ENCODE measurements around the gene FAM50B.

Gene FAM50B

GRCh38 chr6:3811191-3811590, 38.0 kb upstream of the FAM50B start:
- no peak overlapping the region for H3K4me3 ChIP-seq (replicated peaks; ENCODE audit: low read depth, low read length)
- DNase-seq (ENCODE audit: low read depth), result no peak
- no peak for TF ChIP-seq CTCF (IDR thresholded peaks at IDR 0.05; ENCODE audit: low read length, missing control alignments)

- DNase-seq (ENCODE audit: low read depth), result no peak
- no peak for TF ChIP-seq CTCF (IDR thresholded peaks at IDR 0.05; ENCODE audit: low read length, missing control alignments)
- no peak overlapping the region for H3K4me3 ChIP-seq (replicated peaks; ENCODE audit: low read depth, low read length)
Observed at GRCh38 chr6:3812596-3812995, 36.6 kb upstream of the FAM50B start.

- no peak for TF ChIP-seq CTCF (IDR thresholded peaks at IDR 0.05; ENCODE audit: low read length, missing control alignments)
- peak; percentile 47 for DNase-seq (ENCODE audit: low read depth)
- no peak overlapping the region for H3K4me3 ChIP-seq (replicated peaks; ENCODE audit: low read depth, low read length)
Observed at GRCh38 chr6:3813150-3813780, 35.9 kb upstream of the FAM50B start.

GRCh38 chr6:3813918-3814317, 35.3 kb upstream of the FAM50B start:
- no peak for DNase-seq (ENCODE audit: low read depth)
- no peak for TF ChIP-seq CTCF (IDR thresholded peaks at IDR 0.05; ENCODE audit: low read length, missing control alignments)
- no peak overlapping the region for H3K4me3 ChIP-seq (replicated peaks; ENCODE audit: low read depth, low read length)

- no peak overlapping the region for H3K4me3 ChIP-seq (replicated peaks; ENCODE audit: low read depth, low read length)
- TF ChIP-seq CTCF (IDR thresholded peaks at IDR 0.05; ENCODE audit: low read length, missing control alignments), result no peak
- no peak for DNase-seq (ENCODE audit: low read depth)
Observed at GRCh38 chr6:3814539-3814938, 34.6 kb upstream of the FAM50B start.

GRCh38 chr6:3816251-3816650, 32.9 kb upstream of the FAM50B start:
- TF ChIP-seq CTCF (IDR thresholded peaks at IDR 0.05; ENCODE audit: low read length, missing control alignments), result no peak
- no peak overlapping the region for H3K4me3 ChIP-seq (replicated peaks; ENCODE audit: low read depth, low read length)
- no peak for DNase-seq (ENCODE audit: low read depth)
